Mesendoderm (in vitro differentiated cells): ENCODE results near the gene PTPRD.

ENCODE experiments used
- DNase-seq: peaks from one replicate; pipeline ENCODE4 v3.0.0; 2013
- H2AK5ac ChIP-seq: 2 replicates; pipeline ENCODE4 v1.6.1; 2013; ENCODE audit warnings: low read length, inconsistent platforms
- H2BK120ac ChIP-seq: 2 replicates; pipeline ENCODE4 v1.6.1; 2013; ENCODE audit warnings: low read depth, mild to moderate bottlenecking, low read length, moderate library complexity, mixed read lengths
- H2BK15ac ChIP-seq: replicated peaks from 2 replicates; pipeline ENCODE4 v1.6.1; 2013; ENCODE audit warnings: low read depth, mild to moderate bottlenecking, moderate library complexity
- H2BK5ac ChIP-seq: 2 replicates; pipeline ENCODE4 v1.6.1; 2013; ENCODE audit warnings: low read length, inconsistent platforms
- H3K18ac ChIP-seq: 2 replicates; pipeline ENCODE4 v1.6.1; 2013; ENCODE audit warnings: mild to moderate bottlenecking, low read length, mixed read lengths
- H3K23ac ChIP-seq: one replicate; pipeline ENCODE4 v1.6.1; 2013; ENCODE audit warnings: low read length
- H3K27ac ChIP-seq: 2 replicates; pipeline ENCODE4 v1.5.1; 2013; ENCODE audit warnings: low read depth, mild to moderate bottlenecking, inconsistent platforms, low read length, moderate library complexity
- H3K27me3 ChIP-seq: 2 replicates; pipeline ENCODE4 v1.6.1; 2013; ENCODE audit warnings: low read length, control low read depth, mild to moderate bottlenecking, inconsistent platforms; ENCODE audit not compliant: insufficient read depth, poor library complexity
- H3K36me3 ChIP-seq: 2 replicates; pipeline ENCODE4 v1.6.1; 2013; ENCODE audit warnings: low read length, inconsistent platforms; ENCODE audit not compliant: control insufficient read depth, insufficient read depth
- H3K4ac ChIP-seq: one replicate; pipeline ENCODE4 v1.6.1; 2013; ENCODE audit warnings: low read depth, mild to moderate bottlenecking, low read length, moderate library complexity
- H3K4me1 ChIP-seq: 2 replicates; pipeline ENCODE4 v1.6.1; 2013; ENCODE audit warnings: low read depth, low read length, inconsistent platforms; ENCODE audit not compliant: control insufficient read depth
- H3K4me2 ChIP-seq: 2 replicates; pipeline ENCODE4 v1.6.1; 2013; ENCODE audit warnings: low read length
- H3K4me3 ChIP-seq: 2 replicates; pipeline ENCODE4 v1.5.1; 2013; ENCODE audit warnings: mild to moderate bottlenecking, low read length
- H3K56ac ChIP-seq: one replicate; pipeline ENCODE4 v1.6.1; 2013; ENCODE audit warnings: low read length
- H3K79me1 ChIP-seq: 2 replicates; pipeline ENCODE4 v1.6.1; 2013; ENCODE audit warnings: low read length, inconsistent platforms
- H3K79me2 ChIP-seq: 2 replicates; pipeline ENCODE4 v1.6.1; 2013; ENCODE audit warnings: mild to moderate bottlenecking, low read length; ENCODE audit not compliant: control insufficient read depth, insufficient read depth
- H3K9ac ChIP-seq: 2 replicates; pipeline ENCODE4 v1.6.1; 2013; ENCODE audit warnings: low read length, inconsistent platforms
- H4K5ac ChIP-seq: one replicate; pipeline ENCODE4 v1.6.1; 2013; ENCODE audit warnings: low read length
- H4K8ac ChIP-seq: one replicate; pipeline ENCODE4 v1.6.1; 2013; ENCODE audit warnings: low read depth, mild to moderate bottlenecking, control low read depth, low read length, moderate library complexity
- WGBS: extraction: QIAGEN DNeasy Blood & Tissue Kit; methylation state at CpG from one replicate; pipeline ENCODE4 v1.1.7; 2013; ENCODE audit warnings: low lambda C conversion rate, missing lambda C conversion rate; ENCODE audit not compliant: insufficient coverage; ENCODE audit errors: extremely low coverage; 5-methylcytosine and 5-hydroxymethylcytosine counted together

Gene PTPRD

GRCh38 chr9:8724284-8725018, 1888.4 kb downstream of the PTPRD start:
- Histone ChIP-seq H3K18ac (no peak overlapping the region), H3K4me2 (no peak overlapping the region), H2BK5ac (no peak overlapping the region), H3K4me1 (peaks cover 3% of the 10 kb centered on the region), H3K56ac (no peak overlapping the region), H3K27ac (no peak overlapping the region), H3K36me3 (no peaks in the 10 kb centered on the region), H3K79me1 (no peaks in the 10 kb centered on the region), H3K9ac (no peak overlapping the region), H2BK15ac (no peak overlapping the region), H4K8ac (no peak overlapping the region), H4K5ac (no peak overlapping the region), H2BK120ac (no peak overlapping the region), H3K23ac (no peak overlapping the region), H3K4ac (no peak overlapping the region), H3K27me3 (no peaks in the 10 kb centered on the region), H3K79me2 (no peaks in the 10 kb centered on the region), H2AK5ac (no peak overlapping the region), H3K4me3 (no peak overlapping the region)
- DNase-seq, result peak; percentile 45
- no CpG with 5 or more reads among the region's 11 CpGs for WGBS

GRCh38 chr9:8723195-8723594, 1889.6 kb downstream of the PTPRD start:
- Histone ChIP-seq H3K23ac (no peak overlapping the region), H3K79me1 (no peaks in the 10 kb centered on the region), H4K8ac (no peak overlapping the region), H3K27me3 (no peaks in the 10 kb centered on the region), H3K18ac (no peak overlapping the region), H3K4me2 (no peak overlapping the region), H3K79me2 (no peaks in the 10 kb centered on the region), H4K5ac (no peak overlapping the region), H2AK5ac (no peak overlapping the region), H3K36me3 (no peaks in the 10 kb centered on the region), H3K9ac (no peak overlapping the region), H2BK15ac (no peak overlapping the region), H3K56ac (peak overlapping the region; percentile 0), H2BK120ac (no peak overlapping the region), H3K27ac (no peak overlapping the region), H3K4me3 (no peak overlapping the region), H2BK5ac (no peak overlapping the region), H3K4me1 (peaks cover 9% of the 10 kb centered on the region), H3K4ac (no peak overlapping the region)
- no CpG with 5 or more reads among the region's 5 CpGs for WGBS
- peak; percentile 57 for DNase-seq

- H3K9ac ChIP-seq, result no peak overlapping the region
- no peak overlapping the region for H3K23ac ChIP-seq
- no peak overlapping the region for H3K27ac ChIP-seq
- H4K5ac ChIP-seq, result no peak overlapping the region
- H3K79me2 ChIP-seq, result peaks cover 2% of the 10 kb centered on the region
- no peaks in the 10 kb centered on the region for H3K27me3 ChIP-seq
- H3K4me1 ChIP-seq, result peaks cover 13% of the 10 kb centered on the region
- H2AK5ac ChIP-seq, result no peak overlapping the region
- no CpG with 5 or more reads among the region's 1 CpG for WGBS
- H3K36me3 ChIP-seq, result no peaks in the 10 kb centered on the region
- H3K4ac ChIP-seq, result no peak overlapping the region
- H2BK120ac ChIP-seq, result no peak overlapping the region
- H3K56ac ChIP-seq, result no peak overlapping the region
- H2BK5ac ChIP-seq, result no peak overlapping the region
- no peak overlapping the region for H3K4me2 ChIP-seq
- H3K18ac ChIP-seq, result no peak overlapping the region
- peaks cover 6% of the 10 kb centered on the region for H3K79me1 ChIP-seq
- no peak overlapping the region for H2BK15ac ChIP-seq
- H4K8ac ChIP-seq, result no peak overlapping the region
- no peak overlapping the region for H3K4me3 ChIP-seq
- peak; percentile 56 for DNase-seq
These were observed 1892.8 kb downstream of the PTPRD start for GRCh38 chr9:8719833-8720486.

GRCh38 chr9:8718121-8718725, 1894.6 kb downstream of the PTPRD start:
- H3K4me1 ChIP-seq, result peaks cover 12% of the 10 kb centered on the region
- H3K9ac ChIP-seq, result no peak overlapping the region
- H3K23ac ChIP-seq, result no peak overlapping the region
- H2BK5ac ChIP-seq, result peak overlapping the region; percentile 71
- H3K4ac ChIP-seq, result no peak overlapping the region
- no peak overlapping the region for H3K4me2 ChIP-seq
- H3K27ac ChIP-seq, result peak overlapping the region; percentile 57
- H2BK120ac ChIP-seq, result no peak overlapping the region
- peak overlapping the region; percentile 52 for H2AK5ac ChIP-seq
- DNase-seq, result peak; percentile 78
- H4K5ac ChIP-seq, result no peak overlapping the region
- H3K18ac ChIP-seq, result no peak overlapping the region
- H3K36me3 ChIP-seq, result no peaks in the 10 kb centered on the region
- WGBS, result no CpG with 5 or more reads among the region's 4 CpGs
- H3K27me3 ChIP-seq, result no peaks in the 10 kb centered on the region
- H3K79me1 ChIP-seq, result peaks cover 9% of the 10 kb centered on the region
- H3K56ac ChIP-seq, result peak overlapping the region; percentile 79
- no peak overlapping the region for H2BK15ac ChIP-seq
- no peak overlapping the region for H3K4me3 ChIP-seq
- no peak overlapping the region for H4K8ac ChIP-seq
- H3K79me2 ChIP-seq, result peaks cover 2% of the 10 kb centered on the region

GRCh38 chr9:8717146-8717545, 1895.7 kb downstream of the PTPRD start:
- Histone ChIP-seq H3K4me2 (no peak overlapping the region), H3K27me3 (no peaks in the 10 kb centered on the region), H4K5ac (no peak overlapping the region), H3K9ac (no peak overlapping the region), H3K18ac (no peak overlapping the region), H3K4me3 (no peak overlapping the region), H3K4me1 (peaks cover 11% of the 10 kb centered on the region), H2BK15ac (no peak overlapping the region), H3K36me3 (no peaks in the 10 kb centered on the region), H3K79me1 (peaks cover 9% of the 10 kb centered on the region), H3K27ac (no peak overlapping the region), H3K56ac (no peak overlapping the region), H2AK5ac (no peak overlapping the region), H3K23ac (peak overlapping the region; percentile 16), H2BK5ac (no peak overlapping the region), H2BK120ac (no peak overlapping the region), H3K79me2 (peaks cover 2% of the 10 kb centered on the region), H4K8ac (no peak overlapping the region), H3K4ac (no peak overlapping the region)
- no CpG with 5 or more reads among the region's 3 CpGs for WGBS
- peak; percentile 61 for DNase-seq
